IPS-18c (cell line): Measurements from ENCODE around the gene YTHDC2.

ENCODE experiments used
- H3K4me3 ChIP-seq: 2 replicates; pipeline ENCODE4 v1.7.0; 2013; ENCODE audit warnings: low read depth, mild to moderate bottlenecking, low read length, moderate library complexity; ENCODE audit not compliant: insufficient read depth
- H3K9me3 ChIP-seq: one replicate; pipeline ENCODE4 v1.6.1; 2013; ENCODE audit warnings: mild to moderate bottlenecking, low read length, moderate library complexity; ENCODE audit not compliant: control insufficient read depth, insufficient read depth

Gene YTHDC2

DNA sequence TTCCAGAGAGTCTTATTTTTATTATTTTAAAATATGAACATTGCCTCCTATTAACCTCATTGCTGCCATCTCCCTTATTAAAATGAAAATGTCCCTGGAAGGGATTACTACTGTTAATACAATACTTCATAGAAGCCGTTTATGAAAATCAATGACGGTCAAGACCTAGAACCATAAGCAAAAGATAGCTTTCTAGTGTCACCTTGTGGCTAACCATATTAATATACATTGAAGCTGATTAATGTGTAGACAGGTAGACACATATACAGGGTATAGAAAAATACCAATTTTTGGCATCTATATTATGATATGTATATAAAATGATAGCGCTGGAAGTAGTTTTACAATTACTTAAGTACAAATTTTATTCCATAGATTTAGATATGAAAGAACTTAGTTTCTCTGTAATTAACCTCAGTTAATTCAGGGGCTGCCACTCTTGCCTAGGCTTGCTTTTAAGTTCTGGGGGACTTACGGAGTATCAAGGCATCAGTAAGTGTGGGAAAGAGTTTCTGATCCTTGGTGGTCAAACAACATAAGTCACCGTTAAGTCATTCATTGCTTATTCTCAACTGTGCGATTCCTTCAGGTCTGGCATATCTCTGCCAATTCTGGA, 2.5 kb upstream of the YTHDC2 start:
- Histone ChIP-seq H3K9me3 (no peaks in the 10 kb centered on the region), H3K4me3 (no peak overlapping the region)

- Histone ChIP-seq H3K9me3 (no peaks in the 10 kb centered on the region), H3K4me3 (no peak overlapping the region)
Measured at GRCh38 chr5:113512341-113512740, 1.2 kb upstream of the YTHDC2 start.

DNA sequence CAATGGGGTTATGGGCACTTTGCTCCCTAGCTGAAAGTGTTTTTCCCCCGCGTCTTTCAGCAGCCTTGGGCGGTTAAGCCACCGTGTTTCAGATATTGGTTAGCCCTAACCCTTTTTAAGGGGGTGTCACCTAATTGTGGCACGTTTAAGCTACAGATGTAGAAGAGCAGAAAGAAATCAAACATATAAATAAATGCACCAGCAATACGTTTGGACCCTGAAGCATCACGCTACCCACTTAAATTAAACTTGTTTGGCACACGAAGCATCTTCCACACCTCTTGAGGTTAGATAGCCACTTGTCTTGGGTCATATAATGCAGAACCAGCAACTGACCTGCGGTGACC, 768 bp downstream of the YTHDC2 start:
- H3K4me3 ChIP-seq: peak overlapping the region; percentile 91
- no peaks in the 10 kb centered on the region for H3K9me3 ChIP-seq

DNA sequence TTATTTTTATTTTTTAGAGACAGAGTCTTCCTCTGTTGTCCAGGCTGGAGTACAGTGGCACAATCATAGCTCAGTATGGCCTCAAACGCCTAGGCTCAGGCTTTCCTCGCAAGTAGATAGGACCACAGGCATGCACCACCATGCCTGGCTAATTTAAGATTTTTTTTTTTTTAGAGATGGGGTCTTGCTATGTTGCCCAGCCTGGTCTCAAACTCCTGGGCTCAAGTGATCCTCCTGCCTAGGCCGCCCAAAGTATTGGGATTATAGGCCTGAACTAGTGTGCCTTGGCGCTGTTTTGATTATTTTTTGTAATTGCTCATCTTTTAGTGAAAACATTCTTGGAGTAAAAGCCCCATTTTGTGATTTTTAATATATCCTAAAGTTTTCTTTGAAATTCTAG, 5.4 kb downstream of the YTHDC2 start:
- no peaks in the 10 kb centered on the region for H3K9me3 ChIP-seq
- no peak overlapping the region for H3K4me3 ChIP-seq

DNA sequence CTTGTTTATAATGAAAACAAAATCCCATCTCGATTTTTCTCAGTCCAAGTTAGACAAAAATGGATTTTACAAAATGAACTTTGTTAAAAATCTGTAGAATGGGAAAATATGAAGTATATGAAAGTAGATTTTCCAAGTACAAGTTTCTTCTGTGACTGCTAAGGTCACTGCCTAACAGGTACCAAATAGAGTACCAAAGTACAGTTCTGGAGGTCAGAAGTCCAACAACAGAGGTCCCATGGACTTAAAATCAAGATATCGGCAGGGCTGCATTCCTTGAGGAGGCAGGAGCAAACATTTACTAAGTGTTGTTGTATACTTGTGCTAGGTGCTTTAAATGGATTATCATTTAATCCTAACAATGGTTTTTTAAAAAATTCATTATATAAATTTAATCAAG, 5.9 kb downstream of the YTHDC2 start:
- no peaks in the 10 kb centered on the region for H3K9me3 ChIP-seq
- H3K4me3 ChIP-seq: no peak overlapping the region

- Histone ChIP-seq H3K4me3 (no peak overlapping the region), H3K9me3 (no peaks in the 10 kb centered on the region)
Measured at GRCh38 chr5:113520429-113520828, 6.9 kb downstream of the YTHDC2 start.

- H3K9me3 ChIP-seq: no peaks in the 10 kb centered on the region
- H3K4me3 ChIP-seq: no peak overlapping the region
Measured at GRCh38 chr5:113520899-113521298, 7.4 kb downstream of the YTHDC2 start.

DNA sequence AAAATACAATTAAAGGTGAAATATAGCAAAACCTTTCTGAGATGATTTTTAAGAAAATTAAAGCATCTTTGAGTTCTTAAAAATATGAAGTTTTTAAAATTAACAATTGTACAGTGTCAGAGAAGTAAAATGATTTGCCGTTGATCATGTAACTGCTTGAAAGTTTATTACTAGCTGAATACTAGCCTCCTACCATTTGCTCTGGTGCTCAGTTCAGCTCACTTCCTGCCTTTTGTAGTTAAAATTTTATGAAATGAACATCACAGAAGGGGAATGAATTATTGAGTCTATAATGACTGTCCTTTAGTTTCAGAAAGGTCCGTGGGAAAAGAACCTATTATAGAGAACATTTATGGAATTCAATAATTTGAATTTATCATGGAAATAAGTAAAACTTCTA, 9.7 kb downstream of the YTHDC2 start:
- Histone ChIP-seq H3K9me3 (no peaks in the 10 kb centered on the region), H3K4me3 (no peak overlapping the region)

- Histone ChIP-seq H3K4me3 (no peak overlapping the region), H3K9me3 (no peaks in the 10 kb centered on the region)
Measured at GRCh38 chr5:113524927-113525326, 11.4 kb downstream of the YTHDC2 start.

- H3K4me3 ChIP-seq: no peak overlapping the region
Measured at GRCh38 chr5:113526421-113526820, 12.9 kb downstream of the YTHDC2 start.

GRCh38 chr5:113527746-113528145, 14.3 kb downstream of the YTHDC2 start:
- Histone ChIP-seq H3K4me3 (no peak overlapping the region), H3K9me3 (no peaks in the 10 kb centered on the region)

More at GRCh38 chr5:113526421-113526820, 12.9 kb downstream of the YTHDC2 start:
- H3K9me3 ChIP-seq: no peaks in the 10 kb centered on the region

DNA sequence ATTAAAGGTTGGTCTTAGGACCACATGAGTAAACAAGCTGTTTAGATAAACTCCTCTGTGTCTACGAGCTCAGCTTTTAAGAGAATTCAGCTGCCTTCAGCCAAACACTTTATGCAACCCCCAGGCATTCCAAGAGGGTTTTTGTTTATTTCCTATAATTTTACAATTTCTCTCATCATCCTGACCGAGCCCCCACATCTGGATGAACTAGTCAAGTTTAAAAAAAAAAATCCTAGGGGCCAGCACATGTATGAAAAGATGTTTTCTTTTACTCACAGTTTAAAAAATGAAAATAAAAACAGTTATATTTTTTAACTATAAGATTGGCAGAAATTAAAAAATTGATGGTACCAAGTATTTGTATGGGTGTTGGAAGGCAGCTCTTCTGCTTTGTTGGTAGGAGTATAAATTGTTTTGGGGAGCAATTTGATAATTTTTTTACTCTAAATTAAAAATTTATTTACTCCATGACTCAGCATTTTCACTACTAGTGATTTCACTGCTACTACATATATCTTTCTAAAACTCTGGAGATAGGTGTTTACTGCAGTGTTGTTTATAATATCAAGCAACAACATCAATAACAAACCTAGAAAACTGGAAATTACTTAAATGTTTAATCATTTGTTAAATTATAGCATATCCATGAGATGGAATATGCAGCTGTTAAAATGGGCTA, 18.1 kb downstream of the YTHDC2 start:
- H3K4me3 ChIP-seq: no peak overlapping the region
- no peaks in the 10 kb centered on the region for H3K9me3 ChIP-seq

GRCh38 chr5:113538313-113538712, 24.8 kb downstream of the YTHDC2 start:
- H3K9me3 ChIP-seq: no peaks in the 10 kb centered on the region
- no peak overlapping the region for H3K4me3 ChIP-seq

GRCh38 chr5:113546703-113547183, 33.2 kb downstream of the YTHDC2 start:
- H3K4me3 ChIP-seq: no peak overlapping the region

DNA sequence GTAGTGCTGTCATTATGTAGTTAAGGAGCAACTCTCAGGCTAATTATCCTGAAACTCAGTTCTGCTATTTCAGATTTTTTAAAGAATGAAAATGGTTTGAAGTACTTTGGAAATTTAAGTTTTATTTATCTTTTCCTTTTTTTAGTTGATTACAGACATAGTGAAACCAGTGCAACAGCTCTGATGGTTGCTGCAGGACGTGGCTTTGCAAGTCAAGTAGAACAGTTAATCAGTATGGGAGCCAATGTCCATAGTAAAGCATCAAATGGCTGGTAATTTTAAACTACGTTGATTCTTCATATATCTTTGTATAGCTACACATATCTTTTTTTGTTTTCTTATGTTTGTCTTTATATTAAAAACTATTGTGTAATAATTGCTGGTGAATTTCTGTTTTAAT, 34.9 kb downstream of the YTHDC2 start:
- H3K9me3 ChIP-seq: no peaks in the 10 kb centered on the region
- no peak overlapping the region for H3K4me3 ChIP-seq

More at GRCh38 chr5:113546703-113547183, 33.2 kb downstream of the YTHDC2 start:
- H3K9me3 ChIP-seq: no peaks in the 10 kb centered on the region

DNA sequence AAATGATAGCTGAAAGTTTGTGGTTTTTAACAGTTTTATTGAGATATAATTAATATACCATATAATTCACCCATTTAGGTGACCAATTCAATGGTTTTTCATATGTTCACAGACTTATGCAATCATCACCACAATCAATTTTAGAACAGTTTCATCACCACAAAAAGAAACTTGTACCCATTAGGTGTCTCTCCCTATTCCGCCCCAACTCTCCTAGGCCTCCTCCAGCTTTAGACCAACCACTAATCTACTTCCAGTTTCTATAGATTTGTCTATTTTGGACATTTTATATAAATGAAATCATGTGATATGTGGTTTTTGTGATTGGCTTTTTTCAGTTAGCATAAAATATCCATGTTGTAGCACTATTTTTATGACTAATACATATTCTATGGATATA, 38.6 kb downstream of the YTHDC2 start:
- Histone ChIP-seq H3K4me3 (no peak overlapping the region), H3K9me3 (no peaks in the 10 kb centered on the region)

DNA sequence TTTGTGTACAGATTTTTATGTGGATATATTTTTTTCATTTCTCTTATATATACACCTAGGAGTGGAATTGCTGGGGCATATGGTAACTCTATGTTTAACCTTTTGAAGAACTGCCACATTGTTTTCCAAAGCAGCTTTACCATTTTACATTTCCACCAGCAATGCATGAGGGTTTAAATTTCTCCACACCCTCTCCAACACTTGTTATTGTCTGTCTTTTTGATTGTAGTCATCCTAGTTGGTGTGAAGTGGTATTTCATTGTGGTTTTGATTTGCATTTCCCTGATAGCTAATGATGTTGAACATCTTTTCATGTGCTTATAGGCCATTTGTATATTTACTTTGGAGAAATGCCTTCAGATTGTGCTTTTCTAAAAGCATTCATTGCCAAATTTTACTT, 39.1 kb downstream of the YTHDC2 start:
- H3K9me3 ChIP-seq: no peaks in the 10 kb centered on the region

DNA sequence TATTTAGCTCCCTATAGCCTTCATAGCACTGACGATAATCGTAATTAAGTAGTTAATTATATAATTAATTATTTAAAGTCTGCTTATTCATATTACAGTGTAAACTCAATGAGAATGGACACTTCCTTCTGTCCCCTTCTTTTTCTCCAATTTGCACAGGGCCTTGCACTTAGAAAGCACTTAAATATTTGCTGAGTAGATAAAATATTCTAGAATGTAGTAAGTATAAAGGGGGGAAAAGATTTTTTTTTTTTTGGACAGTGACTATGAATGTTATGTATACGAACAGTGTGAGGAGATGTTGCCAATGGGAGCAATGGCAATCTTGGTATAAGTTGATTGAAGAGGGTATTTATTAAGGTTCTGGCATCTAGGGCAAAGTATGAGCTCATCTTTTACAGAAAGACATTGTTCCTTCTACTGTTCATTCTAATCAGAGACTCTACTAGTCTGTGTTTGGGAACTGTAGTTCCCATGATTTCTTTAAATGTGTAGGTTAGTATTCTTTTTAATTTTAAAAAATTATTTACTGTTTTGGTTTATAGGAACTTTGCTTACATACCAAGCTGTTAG, 49.4 kb downstream of the YTHDC2 start:
- Histone ChIP-seq H3K4me3 (no peak overlapping the region), H3K9me3 (no peaks in the 10 kb centered on the region)

More for the DNA sequence above, 39.1 kb downstream of the YTHDC2 start:
- H3K4me3 ChIP-seq: no peak overlapping the region
